CD4-positive, CD25-positive, alpha-beta regulatory T cell (primary cell): ENCODE data around the gene EDN2. TPM values are rescaled to one million over a fixed set of nuclear protein-coding genes. Genes with fewer than 3 reads are reported as not detected.
A peak's percentile ranks its signal among the peaks of the same experiment; 100 is the strongest.

Experiments used
- ATAC-seq, 2 donors: fragments of 150-1000 bp; cut with Tn5 transposase; one replicate each; pipeline ENCODE4 v1.10.0; 2021; ENCODE audit warnings: low read depth in 2 of 2, moderate number of reproducible peaks in 2 of 2, moderate library complexity in 1 of 2
- DNase-seq, 3 donors: peaks; one replicate each; pipeline versions ENCODE4 v3.0.0 to v3.0.0-alpha.2; 2012 to 2022; ENCODE audit warnings: mixed read lengths in 1 of 3
- H3K27ac ChIP-seq: one replicate; pipeline ENCODE4 v1.7.0; 2013; ENCODE audit warnings: mild to moderate bottlenecking, low read length; ENCODE audit not compliant: insufficient read depth, poor library complexity, severe bottlenecking
- H3K27me3 ChIP-seq: one replicate; pipeline ENCODE4 v1.7.0; 2013; ENCODE audit warnings: low read length; ENCODE audit not compliant: control insufficient read depth, insufficient read depth
- H3K36me3 ChIP-seq: one replicate; pipeline ENCODE4 v1.7.0; 2013; ENCODE audit warnings: mild to moderate bottlenecking, low read length, moderate library complexity; ENCODE audit not compliant: control insufficient read depth, insufficient read depth
- H3K4me1 ChIP-seq: 2 replicates; pipeline ENCODE4 v1.7.0; 2013; ENCODE audit warnings: mild to moderate bottlenecking, low read length; ENCODE audit not compliant: insufficient read depth, control insufficient read depth, poor library complexity, severe bottlenecking
- H3K4me3 ChIP-seq: one replicate; pipeline ENCODE4 v1.7.0; 2013; ENCODE audit warnings: low read depth, mild to moderate bottlenecking, low read length, moderate library complexity
- H3K9me3 ChIP-seq, 2 experiments: 1 replicate in 1 of 2; 2 replicates in 1 of 2; pipeline ENCODE4 v1.7.0; 2013; ENCODE audit warnings: low read length in 2 of 2, mild to moderate bottlenecking in 1 of 2, moderate library complexity in 1 of 2; ENCODE audit not compliant: control insufficient read depth in 2 of 2
- H3K27ac Mint-ChIP-seq, 3 donors: one replicate each; pipeline ENCODE4 v1.8.0; 2020 to 2022; ENCODE audit warnings: mild to moderate bottlenecking in 3 of 3, mixed read lengths in 3 of 3, moderate library complexity in 2 of 3
- H3K27me3 Mint-ChIP-seq: one replicate; pipeline ENCODE4 v1.8.0; 2022; ENCODE audit warnings: mild to moderate bottlenecking, mixed read lengths
- H3K36me3 Mint-ChIP-seq: one replicate; pipeline ENCODE4 v1.8.0; 2020; ENCODE audit warnings: mixed read lengths
- H3K4me1 Mint-ChIP-seq, 4 donors: one replicate each; pipeline ENCODE4 v1.8.0; 2020 to 2022; ENCODE audit warnings: mixed read lengths in 4 of 4, mild to moderate bottlenecking in 1 of 4
- H3K4me3 Mint-ChIP-seq, 4 donors: one replicate each; pipeline ENCODE4 v1.8.0; 2020 to 2022; ENCODE audit warnings: mild to moderate bottlenecking in 4 of 4, mixed read lengths in 4 of 4, moderate library complexity in 3 of 4
- H3K9me3 Mint-ChIP-seq, 7 donors: one replicate each; pipeline ENCODE4 v1.8.0; 2020 to 2022; ENCODE audit warnings: mixed read lengths in 7 of 7, mild to moderate bottlenecking in 3 of 7, moderate library complexity in 2 of 7
- polyA plus RNA-seq, 4 donors: library from polyadenylated mRNA; unstranded; fragments of 300-500 nt; fragmentation: Illumina TruSeq; gene quantifications; one replicate each; pipeline ENCODE4 v1.2.3, GENCODE V29; 2021
- total RNA-seq: library from RNA; stranded (reverse); gene quantifications from one replicate; pipeline ENCODE4 v1.2.3, GENCODE V29; 2022

Gene EDN2
- total and polyA plus RNA-seq, 5 donors from 2014 or later = 0.52 TPM; not detected in 4

- no peak overlapping the region for H3K4me3 Mint-ChIP-seq
These were observed 38.6 kb upstream of the EDN2 start for GRCh38 chr1:41523071-41523470.

GRCh38 chr1:41521766-41522165 is 37.3 kb upstream of the EDN2 start:
- Histone ChIP-seq H3K4me1 (no peaks in the 10 kb centered on the region), H3K27me3 (no peaks in the 10 kb centered on the region), H3K36me3 (no peaks in the 10 kb centered on the region), H3K4me3 (no peak overlapping the region), H3K9me3 (no peaks in the 10 kb centered on the region), H3K27ac (no peak overlapping the region)
- H3K36me3 Mint-ChIP-seq = peaks cover 24% of the 10 kb centered on the region
- H3K27me3 Mint-ChIP-seq = no peaks in the 10 kb centered on the region
- H3K9me3 Mint-ChIP-seq = no peaks in the 10 kb centered on the region
- H3K4me1 Mint-ChIP-seq = peaks cover 0 to 6% (median 0%) of the 10 kb centered on the region in 4 donors
- peak overlapping the region in 1 of 3 donors; percentile 56 for H3K27ac Mint-ChIP-seq
- H3K4me3 Mint-ChIP-seq = no peak overlapping the region
- DNase-seq (no peak), ATAC-seq (no peak)

More at GRCh38 chr1:41523071-41523470, 38.6 kb upstream of the EDN2 start:
- Mint-ChIP-seq H3K4me1 (peaks cover 0 to 6% (median 0%) of the 10 kb centered on the region in 4 donors), H3K9me3 (no peaks in the 10 kb centered on the region), H3K36me3 (peaks cover 21% of the 10 kb centered on the region), H3K27ac (no peak overlapping the region), H3K27me3 (no peaks in the 10 kb centered on the region)
- Histone ChIP-seq H3K36me3 (no peaks in the 10 kb centered on the region), H3K9me3 (no peaks in the 10 kb centered on the region), H3K4me3 (no peak overlapping the region), H3K4me1 (no peaks in the 10 kb centered on the region), H3K27ac (no peak overlapping the region), H3K27me3 (no peaks in the 10 kb centered on the region)
- DNase-seq (no peak), ATAC-seq (no peak)

- H3K36me3 Mint-ChIP-seq = peaks cover 24% of the 10 kb centered on the region
- ATAC-seq (no peak), DNase-seq (no peak)
- no peak overlapping the region for H3K27ac ChIP-seq
- H3K4me1 Mint-ChIP-seq = peaks cover 0 to 6% (median 1%) of the 10 kb centered on the region in 4 donors
- no peaks in the 10 kb centered on the region for H3K27me3 Mint-ChIP-seq
- peak overlapping the region in 1 of 3 donors; percentile 57 for H3K27ac Mint-ChIP-seq
- H3K4me3 Mint-ChIP-seq = no peak overlapping the region
- H3K4me3 ChIP-seq = no peak overlapping the region
- no peaks in the 10 kb centered on the region for H3K9me3 Mint-ChIP-seq
- no peaks in the 10 kb centered on the region for H3K36me3 ChIP-seq
- no peaks in the 10 kb centered on the region for H3K27me3 ChIP-seq
- H3K9me3 ChIP-seq = no peaks in the 10 kb centered on the region
- peaks cover 4% of the 10 kb centered on the region for H3K4me1 ChIP-seq
These were observed 36.7 kb upstream of the EDN2 start for GRCh38 chr1:41520951-41521752.

GRCh38 chr1:41519667-41520066 is 35.2 kb upstream of the EDN2 start:
- H3K36me3 ChIP-seq = no peaks in the 10 kb centered on the region
- H3K9me3 Mint-ChIP-seq = no peaks in the 10 kb centered on the region

GRCh38 chr1:41518471-41518870 is 34.0 kb upstream of the EDN2 start:
- no peak overlapping the region for H3K27ac Mint-ChIP-seq
- no peaks in the 10 kb centered on the region for H3K36me3 ChIP-seq

More at GRCh38 chr1:41519667-41520066, 35.2 kb upstream of the EDN2 start:
- H3K4me3 ChIP-seq = no peak overlapping the region
- no peak overlapping the region for H3K27ac ChIP-seq
- Mint-ChIP-seq H3K27ac (peak overlapping the region in 1 of 3 donors; percentile 44), H3K4me3 (no peak overlapping the region), H3K36me3 (peaks cover 24% of the 10 kb centered on the region), H3K27me3 (no peaks in the 10 kb centered on the region), H3K4me1 (peaks cover 0 to 6% (median 1%) of the 10 kb centered on the region in 4 donors)
- no peak for ATAC-seq
- no peaks in the 10 kb centered on the region for H3K27me3 ChIP-seq
- no peaks in the 10 kb centered on the region for H3K9me3 ChIP-seq
- peaks cover 4% of the 10 kb centered on the region for H3K4me1 ChIP-seq
- DNase-seq = no peak

GRCh38 chr1:41517062-41517438 is 32.6 kb upstream of the EDN2 start:
- H3K4me1 Mint-ChIP-seq = peaks cover 0 to 3% (median 0%) of the 10 kb centered on the region in 4 donors
- Histone ChIP-seq H3K27me3 (no peaks in the 10 kb centered on the region), H3K4me1 (peaks cover 4% of the 10 kb centered on the region), H3K9me3 (no peaks in the 10 kb centered on the region), H3K27ac (no peak overlapping the region), H3K36me3 (peaks cover 4% of the 10 kb centered on the region), H3K4me3 (no peak overlapping the region)
- ATAC-seq (no peak), DNase-seq (no peak)
- no peaks in the 10 kb centered on the region for H3K9me3 Mint-ChIP-seq
- H3K4me3 Mint-ChIP-seq = no peak overlapping the region
- peaks cover 20% of the 10 kb centered on the region for H3K36me3 Mint-ChIP-seq
- H3K27ac Mint-ChIP-seq = no peak overlapping the region
- no peaks in the 10 kb centered on the region for H3K27me3 Mint-ChIP-seq

More at GRCh38 chr1:41518471-41518870, 34.0 kb upstream of the EDN2 start:
- no peaks in the 10 kb centered on the region for H3K9me3 Mint-ChIP-seq
- no peaks in the 10 kb centered on the region for H3K27me3 Mint-ChIP-seq
- ATAC-seq (no peak), DNase-seq (no peak)
- H3K4me1 Mint-ChIP-seq = peaks cover 0 to 6% (median 1%) of the 10 kb centered on the region in 4 donors
- no peak overlapping the region for H3K27ac ChIP-seq
- H3K27me3 ChIP-seq = no peaks in the 10 kb centered on the region
- H3K36me3 Mint-ChIP-seq = peaks cover 23% of the 10 kb centered on the region
- H3K4me1 ChIP-seq = peaks cover 4% of the 10 kb centered on the region
- H3K4me3 Mint-ChIP-seq = no peak overlapping the region
- no peaks in the 10 kb centered on the region for H3K9me3 ChIP-seq
- no peak overlapping the region for H3K4me3 ChIP-seq

- H3K36me3 ChIP-seq = peaks cover 4% of the 10 kb centered on the region
- H3K9me3 ChIP-seq = no peaks in the 10 kb centered on the region
These were observed 31.9 kb upstream of the EDN2 start for GRCh38 chr1:41516168-41517061.

More at GRCh38 chr1:41516168-41517061, 31.9 kb upstream of the EDN2 start:
- Mint-ChIP-seq H3K9me3 (no peaks in the 10 kb centered on the region), H3K27me3 (no peaks in the 10 kb centered on the region), H3K4me3 (no peak overlapping the region), H3K27ac (peak overlapping the region in 1 of 3 donors; percentile 46), H3K36me3 (peaks cover 24% of the 10 kb centered on the region), H3K4me1 (peaks cover 0 to 3% (median 0%) of the 10 kb centered on the region in 4 donors)
- no peak overlapping the region for H3K27ac ChIP-seq
- H3K4me1 ChIP-seq = peaks cover 4% of the 10 kb centered on the region
- DNase-seq (peak; percentile 7 to 48 (median 15)), ATAC-seq (peak; percentile 57 to 65)
- H3K27me3 ChIP-seq = no peaks in the 10 kb centered on the region
- H3K4me3 ChIP-seq = no peak overlapping the region
